Transverse colon (tissue), 4 donors: ENCODE measurements around the gene GCNT2. TPM values are rescaled to one million over a fixed set of nuclear protein-coding genes. Genes with fewer than 3 reads are reported as not detected.

Experiments
- DNase-seq: peaks from one replicate; pipeline ENCODE4 v3.0.0-alpha.2; 2019
- H3K27ac ChIP-seq, 4 donors: fragments of 200-600 bp; sonication (generic); 2 replicates each; pipeline ENCODE4 v1.5.1; 2016 to 2018; ENCODE audit warnings: inconsistent platforms in 4 of 4
- H3K27me3 ChIP-seq: fragments of 200-600 bp; sonication (generic); 2 replicates; pipeline ENCODE4 v1.5.1; 2017; ENCODE audit warnings: inconsistent platforms
- H3K36me3 ChIP-seq, 4 donors: fragments of 200-600 bp; sonication (generic); 2 replicates each; pipeline ENCODE4 v1.5.1; 2017 to 2019; ENCODE audit warnings: inconsistent platforms in 4 of 4
- H3K4me1 ChIP-seq, 4 donors: fragments of 200-600 bp; sonication (generic); 2 replicates each; pipeline ENCODE4 v1.5.1; 2017 to 2020; ENCODE audit warnings: inconsistent platforms in 4 of 4
- H3K4me3 ChIP-seq, 4 donors: fragments of 200-600 bp; sonication (generic); 1 replicate in 1 of 4; 2 replicates in 3 of 4; pipeline versions ENCODE4 v1.5.1 to v1.6.1; 2017 to 2019; ENCODE audit warnings: inconsistent platforms in 4 of 4
- H3K9me3 ChIP-seq, 2 donors: fragments of 200-600 bp; sonication (generic); 2 replicates each; pipeline ENCODE4 v1.5.1; 2017 to 2019; ENCODE audit warnings: inconsistent platforms in 2 of 2
- CTCF ChIP-seq, 5 experiments: fragments of 200-600 bp in 3 of 5; fragments of 450-650 bp in 2 of 5; sonication (generic) in 3 of 5; IDR thresholded peaks; 1 replicate in 2 of 5; 2 replicates in 3 of 5; pipeline ENCODE4 v1.5.1; 2016 to 2017; ENCODE audit warnings: antibody characterized with exemption in 5 of 5, inconsistent platforms in 3 of 5, mild to moderate bottlenecking in 2 of 5, moderate library complexity in 1 of 5
- EP300 ChIP-seq: sonication (generic); formaldehyde crosslinking; IDR thresholded peaks from one replicate; pipeline ENCODE4 v1.6.1; 2017; ENCODE audit warnings: antibody characterized with exemption, low read depth
- POLR2A ChIP-seq: fragments of 450-650 bp; IDR thresholded peaks from one replicate; pipeline ENCODE4 v1.6.1; 2016; ENCODE audit warnings: antibody characterized with exemption, mild to moderate bottlenecking, moderate library complexity
- POLR2AphosphoS5 ChIP-seq, 3 donors: sonication (generic); formaldehyde crosslinking; IDR thresholded peaks; one replicate each; pipeline ENCODE4 v1.6.1; 2016; ENCODE audit warnings: antibody characterized with exemption in 3 of 3
- WGBS, 2 donors: methylation state at CpG; one replicate each; pipeline ENCODE4 v1.1.5; 2018; ENCODE audit warnings: low coverage in 1 of 2; 5-methylcytosine and 5-hydroxymethylcytosine counted together
- in situ Hi-C, 4 donors: fragments of 200-750 bp; cut with MboI; loops; one replicate each; pipeline versions ENCODE4 v1.15.0 to v1.15.1; 2017; ENCODE audit warnings: low sequenced_read_pairs in 3 of 4, low pct_ligation_motif_present in 1 of 4, low pct_unique_long_range_greater_than_20kb in 1 of 4
- intact Hi-C: fragments of 100-400 bp; cut with DNase I; formaldehyde crosslinking; loops from one replicate; pipeline ENCODE4 v1.15.1; 2023; ENCODE audit warnings: low total_unique reads
- total RNA-seq, 4 donors: library from RNA; depleted of rRNA; stranded (reverse); fragments of >200 nt; gene quantifications; one replicate each; pipeline ENCODE4 v1.1.0, GENCODE V29; 2016

Gene GCNT2
- total RNA-seq, 4 donors from 2014 or later: 18.7 to 53.4 (median 31.3) TPM

- H3K27me3 ChIP-seq: no peaks in the 10 kb centered on the region
- intact Hi-C loops: no loop called here
- H3K27ac ChIP-seq: no peak overlapping the region
- H3K36me3 ChIP-seq: no peaks in the 10 kb centered on the region
- no peaks in the 10 kb centered on the region for H3K9me3 ChIP-seq
- WGBS, 2 donors: 91 to 96% methylated on average over 3 of the region's 3 CpGs
- H3K4me1 ChIP-seq: peaks cover 0 to 23% (median 7%) of the 10 kb centered on the region in 4 donors
- DNase-seq: no peak
- in situ Hi-C loops: no loop called here
- no peak for TF ChIP-seq EP300
- no peak for TF ChIP-seq CTCF (IDR thresholded peaks at IDR 0.05)
- no peak for TF ChIP-seq POLR2AphosphoS5 (IDR thresholded peaks at IDR 0.05)
- no peak for TF ChIP-seq POLR2A
- H3K4me3 ChIP-seq: no peak overlapping the region
Observed at GRCh38 chr6:10589983-10590382, 68.8 kb downstream of the GCNT2 start.

- in situ Hi-C loops: no loop called here
- Histone ChIP-seq H3K9me3 (no peaks in the 10 kb centered on the region), H3K4me3 (no peak overlapping the region), H3K27ac (no peak overlapping the region), H3K36me3 (no peaks in the 10 kb centered on the region), H3K4me1 (peaks cover 0 to 14% (median 7%) of the 10 kb centered on the region in 4 donors), H3K27me3 (no peaks in the 10 kb centered on the region)
- intact Hi-C loops: no loop called here
- WGBS, 2 donors: 51 to 68% methylated on average over 10 to 14 of the region's 14 CpGs
- no peak for DNase-seq
- no peak for TF ChIP-seq POLR2AphosphoS5 (IDR thresholded peaks at IDR 0.05)
- TF ChIP-seq POLR2A: no peak
- no peak for TF ChIP-seq EP300
- TF ChIP-seq CTCF (IDR thresholded peaks at IDR 0.05): no peak
Observed at GRCh38 chr6:10591422-10592160, 70.4 kb downstream of the GCNT2 start.

GRCh38 chr6:10595731-10596664 is 74.8 kb downstream of the GCNT2 start:
- no peak for DNase-seq
- Histone ChIP-seq H3K4me1 (peaks cover 0 to 9% (median 3%) of the 10 kb centered on the region in 4 donors), H3K4me3 (no peak overlapping the region), H3K36me3 (no peaks in the 10 kb centered on the region), H3K9me3 (no peaks in the 10 kb centered on the region), H3K27ac (no peak overlapping the region), H3K27me3 (no peaks in the 10 kb centered on the region)
- in situ Hi-C loops: no loop called here
- no peak for TF ChIP-seq POLR2A
- TF ChIP-seq CTCF (IDR thresholded peaks at IDR 0.05): no peak
- TF ChIP-seq EP300: no peak
- no peak for TF ChIP-seq POLR2AphosphoS5 (IDR thresholded peaks at IDR 0.05)
- 73 to 81% methylated on average over 7 to 11 of the region's 11 CpGs for WGBS, 2 donors
- intact Hi-C loops: no loop called here

- in situ Hi-C loops (no loop called here), intact Hi-C loops (no loop called here)
- Histone ChIP-seq H3K4me1 (peaks cover 0 to 8% (median 3%) of the 10 kb centered on the region in 4 donors), H3K27ac (peak overlapping the region in 1 of 4 donors; percentile 1), H3K9me3 (no peaks in the 10 kb centered on the region), H3K36me3 (no peaks in the 10 kb centered on the region), H3K27me3 (no peaks in the 10 kb centered on the region), H3K4me3 (no peak overlapping the region)
- no peak for DNase-seq
- WGBS, 2 donors: 90 to 91% methylated on average over 4 to 5 of the region's 5 CpGs
- TF ChIP-seq POLR2AphosphoS5 (IDR thresholded peaks at IDR 0.05) (no peak), POLR2A (no peak), EP300 (no peak), CTCF (IDR thresholded peaks at IDR 0.05) (no peak)
Observed at GRCh38 chr6:10597499-10598001, 76.4 kb downstream of the GCNT2 start.
